NOMO-1 (cell line): ENCODE results near the gene DEFB108B.
"Not testable (repeated sequence)": the region's sequence is repeated elsewhere in the genome, so short reads cannot be mapped to it uniquely, and the experiment has no call there.

Experiments used
- DNase-seq, 2 experiments: peaks; one replicate each; lab custom pipeline; 2025; ENCODE audit not compliant: unreplicated experiment in 2 of 2; lab: John Stamatoyannopoulos, UW

DEFB108B gene

DNA sequence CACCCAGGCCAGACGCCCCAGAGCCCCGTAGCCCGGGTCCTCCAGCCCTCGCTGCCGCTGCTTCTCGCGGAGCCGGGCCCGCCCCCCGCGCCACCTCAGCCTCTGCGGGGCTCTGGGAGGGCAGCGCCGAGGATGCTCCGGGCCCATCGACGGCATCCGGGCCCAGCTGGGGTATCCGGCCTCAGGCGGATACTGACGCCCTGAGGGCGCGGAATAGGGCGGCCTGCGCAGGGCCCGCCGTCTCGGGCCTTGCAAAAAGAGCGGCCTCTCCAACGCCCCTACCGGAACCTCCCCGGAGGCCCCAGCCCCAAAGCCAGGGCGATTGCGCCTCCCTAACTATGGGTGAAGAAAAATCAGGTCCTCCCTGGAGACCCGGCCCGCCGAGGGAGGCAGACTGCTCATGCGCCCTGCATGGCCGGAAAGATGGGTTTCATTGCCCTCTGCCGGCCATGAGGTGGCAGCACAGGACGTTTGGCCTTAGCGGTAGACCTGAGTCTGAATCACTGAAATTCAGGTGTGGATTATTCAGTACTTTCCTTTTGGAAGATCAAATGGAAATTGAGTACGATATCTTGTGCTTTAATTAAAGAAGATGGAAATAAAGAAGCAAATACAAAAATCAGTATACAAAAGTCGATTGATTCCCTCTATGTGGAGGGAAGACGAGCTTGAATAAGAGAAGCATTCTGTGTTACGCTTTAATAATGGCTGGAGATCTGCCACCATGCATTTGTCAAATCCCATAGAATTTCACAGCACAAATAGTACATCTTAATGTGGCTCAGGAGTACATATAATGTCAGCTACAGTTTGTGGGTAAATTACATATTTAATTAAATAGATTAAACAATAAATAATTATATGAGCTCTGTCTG is 19.3 kb upstream of the DEFB108B start:
- DNase-seq, result peak; percentile 29 to 61

DNA sequence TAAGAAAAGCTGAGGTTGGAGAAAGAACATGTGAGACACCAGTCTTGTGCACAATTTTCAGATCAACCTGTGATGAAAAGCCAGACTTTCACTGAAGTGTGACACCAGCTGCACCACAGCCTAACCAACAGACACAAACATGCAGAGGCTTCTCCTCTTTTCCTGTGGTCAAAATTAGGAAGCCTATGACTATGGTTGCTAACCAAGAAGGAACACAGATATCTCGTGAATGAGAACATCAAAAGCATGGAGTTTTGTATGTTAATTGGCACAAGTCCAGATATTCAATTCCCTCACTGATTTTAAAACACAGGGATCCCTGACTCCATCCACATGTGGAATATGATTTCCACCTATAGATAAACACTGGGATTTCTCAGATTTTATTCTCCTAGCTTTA is 11.5 kb upstream of the DEFB108B start:
- DNase-seq, result not testable (repeated sequence)

DNA sequence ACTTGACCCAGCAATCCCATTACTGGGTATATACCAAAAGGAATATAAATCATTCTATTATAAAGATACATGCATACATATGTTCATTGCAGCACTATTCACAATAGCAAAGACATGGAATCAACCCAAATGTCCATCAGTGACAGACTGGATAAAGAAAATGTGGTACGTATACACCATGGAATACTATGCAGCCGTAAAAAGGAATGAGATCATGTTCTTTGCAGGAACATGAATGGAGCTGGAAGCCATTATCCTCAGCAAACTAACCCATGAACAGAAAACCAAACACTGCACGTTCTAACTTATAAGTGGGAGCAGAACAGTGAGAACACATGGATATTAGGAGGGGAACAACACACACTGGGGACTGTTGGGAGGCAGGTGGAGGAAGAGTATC is 3.8 kb upstream of the DEFB108B start:
- not testable (repeated sequence) for DNase-seq

DNA sequence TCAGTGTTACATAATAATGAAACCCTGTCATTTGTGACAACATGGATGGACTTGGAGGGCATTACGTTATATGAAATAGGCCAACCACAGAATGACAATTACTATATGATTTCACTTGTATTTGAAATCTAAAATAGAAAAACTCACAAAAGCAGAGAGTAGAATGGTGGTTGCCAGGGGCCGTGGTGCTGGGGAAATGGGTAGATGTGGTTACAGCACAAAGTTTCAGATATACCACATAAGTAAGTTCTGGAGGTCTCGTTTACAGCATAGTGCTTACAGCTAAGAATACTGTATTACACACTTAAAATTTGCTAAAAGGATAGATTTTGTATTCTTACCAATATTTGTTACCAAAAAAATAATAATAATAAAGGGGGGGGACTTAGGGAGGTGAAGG is 3.3 kb upstream of the DEFB108B start:
- not testable (repeated sequence) for DNase-seq

DNA sequence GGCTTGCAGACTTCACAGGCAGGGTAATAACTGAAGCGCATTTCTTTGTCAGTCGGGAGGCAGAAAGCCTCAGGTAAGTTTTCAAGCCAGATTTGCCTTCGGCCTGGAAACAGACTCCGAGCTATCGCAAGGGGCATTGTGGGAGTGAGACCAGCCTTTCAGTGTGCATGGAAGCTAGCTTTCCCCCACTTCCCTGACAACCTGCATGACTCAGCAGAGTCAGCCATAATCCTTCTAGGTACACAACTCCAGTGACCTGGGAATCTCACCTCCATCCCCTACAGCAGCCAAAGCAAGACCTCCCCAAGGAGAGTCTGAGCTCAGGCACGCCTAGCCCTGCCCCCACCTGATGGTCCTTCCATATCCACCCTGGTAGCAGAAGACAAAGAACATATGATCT is 9.7 kb downstream of the DEFB108B start:
- DNase-seq, result not testable (repeated sequence)

DNA sequence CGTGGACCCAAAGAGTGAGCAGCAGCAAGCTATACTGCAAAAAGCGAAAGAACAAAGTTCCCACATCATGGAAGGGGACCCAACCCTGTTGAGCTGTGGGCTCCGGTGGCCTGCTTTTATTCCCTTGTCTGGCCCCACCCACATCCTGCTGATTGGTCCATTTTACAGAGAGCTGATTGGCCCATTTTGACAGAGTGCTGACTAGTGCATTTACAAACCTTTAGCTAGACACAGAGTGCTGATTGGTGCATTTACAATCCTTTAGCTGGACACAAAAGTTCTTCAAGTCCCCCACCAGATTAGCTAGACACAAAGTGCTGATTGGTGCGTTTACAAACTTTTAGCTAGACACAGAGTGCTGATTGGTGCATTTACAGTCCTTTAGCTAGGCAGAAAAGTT is 10.4 kb downstream of the DEFB108B start:
- DNase-seq, result not testable (repeated sequence)

DNA sequence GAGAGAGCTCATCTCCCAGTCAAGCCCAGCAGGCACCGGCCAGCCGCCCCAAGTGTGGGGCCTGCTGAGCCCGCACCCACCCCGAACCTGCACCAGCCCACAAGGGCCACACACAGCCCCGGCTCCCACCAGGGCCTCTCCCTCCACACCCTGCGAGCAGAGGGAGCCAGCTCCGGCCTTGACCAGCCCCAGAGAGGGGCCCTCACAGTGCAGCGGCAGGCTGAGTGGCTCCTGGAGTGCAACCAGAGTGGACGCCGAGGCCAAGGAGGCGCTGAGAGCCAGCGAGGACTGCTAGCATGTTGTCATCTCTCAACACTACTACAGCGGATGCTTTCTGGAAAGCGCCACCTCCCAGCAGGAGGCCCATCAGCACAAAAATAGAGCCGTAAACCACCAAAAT is 10.9 kb downstream of the DEFB108B start:
- no peak for DNase-seq

DNA sequence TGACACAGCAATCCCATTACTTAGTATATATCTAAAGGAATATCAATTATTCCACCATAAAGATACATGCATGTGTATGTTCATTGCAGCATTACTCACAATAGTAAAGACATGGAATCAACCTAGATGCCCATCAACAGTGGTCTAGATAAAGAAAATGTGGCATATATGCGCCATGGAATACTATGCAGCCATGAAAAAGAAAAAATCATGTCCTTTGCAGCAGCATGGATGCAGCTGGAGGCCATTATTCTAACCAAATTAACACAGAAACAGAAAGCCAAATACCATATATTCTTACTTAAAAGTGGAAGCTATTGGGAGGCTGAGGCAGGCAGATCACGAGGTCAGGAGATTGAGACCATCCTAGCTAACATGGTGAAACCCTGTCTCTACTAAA is 20.9 kb downstream of the DEFB108B start:
- DNase-seq, result not testable (repeated sequence)

DNA sequence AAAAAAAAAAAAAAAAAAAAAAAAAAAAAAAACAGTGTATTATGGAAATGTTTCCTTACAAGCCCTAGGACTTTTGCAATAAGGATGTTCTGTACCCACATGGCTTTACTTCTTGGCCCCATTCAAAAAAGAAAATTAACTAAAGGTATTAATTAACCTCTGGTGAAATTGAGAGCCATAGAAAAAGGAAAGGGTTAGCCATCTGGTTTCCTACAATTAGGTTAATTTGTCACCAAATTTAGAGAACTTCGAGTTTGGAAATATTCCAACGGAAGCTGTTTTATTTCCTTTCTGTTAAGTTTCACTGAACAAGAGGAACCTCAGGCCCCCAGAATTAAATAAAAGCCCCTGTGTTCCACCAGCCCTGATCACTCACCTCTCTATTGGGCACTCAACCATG is 22.9 kb downstream of the DEFB108B start:
- DNase-seq, result peak; percentile 60 to 74

DNA sequence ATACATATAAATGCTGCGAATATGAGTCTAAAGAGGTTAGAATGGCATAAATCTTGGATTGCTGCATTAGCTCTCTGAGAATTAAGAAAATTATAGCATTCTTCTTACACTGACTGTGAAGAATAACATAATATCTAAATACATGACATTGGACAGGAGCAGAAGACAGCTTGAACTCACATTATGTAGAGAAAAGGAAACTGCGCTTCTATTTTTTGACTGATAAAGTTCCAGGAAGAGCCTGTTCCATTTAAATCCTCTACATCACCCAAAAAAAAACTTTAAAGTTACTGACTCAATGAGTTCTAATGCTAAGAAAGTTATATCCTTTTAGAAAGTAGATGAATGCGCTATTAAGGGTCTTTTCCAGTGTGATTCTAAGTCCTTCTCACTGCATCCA is 27.8 kb downstream of the DEFB108B start:
- not testable (repeated sequence) for DNase-seq

DNA sequence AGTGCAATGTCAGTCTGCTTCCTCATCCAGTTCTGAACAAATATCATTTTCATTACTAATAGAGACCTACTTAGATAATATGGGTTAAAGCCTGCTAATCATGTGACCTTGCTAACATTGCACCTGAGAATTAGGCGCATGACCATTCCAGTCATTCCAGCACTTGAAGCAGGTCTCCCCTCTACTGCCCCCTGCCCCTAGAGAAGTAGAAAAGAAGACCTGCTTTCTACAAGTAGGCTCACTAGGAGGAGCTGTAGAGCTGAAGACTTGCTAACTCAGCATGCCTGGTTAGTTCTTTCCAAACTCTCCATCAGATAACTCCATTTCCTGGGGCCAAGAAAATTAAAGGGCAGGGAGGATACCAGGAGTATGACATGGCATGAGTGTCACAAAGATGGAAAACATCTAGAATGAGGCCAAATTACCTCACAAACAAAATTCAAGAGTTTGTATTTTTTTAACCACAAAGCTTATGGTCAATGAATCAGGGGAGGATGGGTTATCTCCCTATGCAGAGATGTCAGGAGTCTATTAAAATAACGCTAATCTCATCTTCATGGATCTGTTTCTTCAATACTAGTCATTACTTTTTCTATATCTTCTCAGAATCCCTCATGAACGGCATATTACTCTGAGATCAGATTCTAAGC is 31.1 kb downstream of the DEFB108B start:
- DNase-seq, result peak in 1 of 2 experiments; percentile 30

DNA sequence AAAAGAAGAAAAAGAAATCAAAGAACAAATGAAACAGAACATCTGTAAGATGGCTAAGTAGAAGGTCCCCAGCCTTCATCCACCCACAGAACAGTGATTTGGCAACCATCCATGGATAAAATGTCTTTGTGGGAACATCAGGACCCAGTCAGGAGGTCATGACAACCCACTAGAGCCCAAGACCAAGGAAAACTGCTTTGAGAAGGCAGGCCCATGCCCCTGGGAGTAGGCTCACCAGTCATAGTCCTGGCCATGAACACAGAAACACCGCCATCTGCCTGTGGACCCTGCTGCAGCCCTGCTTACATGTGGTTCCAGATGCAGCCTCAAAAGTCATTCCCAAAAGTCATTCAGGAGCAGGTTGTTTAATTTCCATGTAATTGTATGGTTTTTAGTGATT is 34.2 kb downstream of the DEFB108B start:
- not testable (repeated sequence) for DNase-seq

DNA sequence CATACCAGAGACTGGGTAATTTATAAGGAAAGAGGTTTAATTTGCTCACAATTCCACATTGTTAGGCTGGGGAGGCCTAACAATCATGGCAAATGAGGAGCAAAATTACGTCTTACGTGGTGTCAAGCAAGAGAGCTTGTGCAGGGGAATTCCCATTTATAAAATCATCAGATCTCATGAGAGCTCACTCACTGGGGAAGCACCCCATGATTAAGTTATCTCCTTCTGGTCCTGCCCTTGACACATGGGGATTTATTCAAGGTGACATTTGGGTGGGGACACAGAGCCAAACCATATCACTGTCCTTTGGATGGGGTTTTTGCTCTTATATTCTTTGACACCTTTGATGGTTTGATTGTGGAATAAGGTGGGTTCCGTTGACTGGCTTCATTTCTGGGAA is 36.9 kb downstream of the DEFB108B start:
- not testable (repeated sequence) for DNase-seq

DNA sequence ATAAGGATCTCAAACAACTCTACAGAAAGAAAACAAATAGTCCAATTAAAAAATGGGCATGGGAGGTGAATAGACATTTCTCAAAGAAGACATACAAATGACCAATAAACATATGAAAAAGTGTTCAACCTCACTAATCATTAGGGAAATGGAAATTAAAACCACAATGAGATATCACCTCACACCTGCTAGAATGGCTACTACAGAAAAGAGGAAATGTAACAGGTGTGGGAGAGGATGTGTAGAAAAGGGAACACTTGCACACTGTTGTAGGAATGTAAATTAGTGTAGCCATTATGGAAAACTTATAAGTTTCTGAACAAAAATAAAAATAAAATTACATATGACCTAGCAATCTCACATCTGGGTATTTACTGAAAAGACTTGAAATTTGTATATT is 37.7 kb downstream of the DEFB108B start:
- not testable (repeated sequence) for DNase-seq

DNA sequence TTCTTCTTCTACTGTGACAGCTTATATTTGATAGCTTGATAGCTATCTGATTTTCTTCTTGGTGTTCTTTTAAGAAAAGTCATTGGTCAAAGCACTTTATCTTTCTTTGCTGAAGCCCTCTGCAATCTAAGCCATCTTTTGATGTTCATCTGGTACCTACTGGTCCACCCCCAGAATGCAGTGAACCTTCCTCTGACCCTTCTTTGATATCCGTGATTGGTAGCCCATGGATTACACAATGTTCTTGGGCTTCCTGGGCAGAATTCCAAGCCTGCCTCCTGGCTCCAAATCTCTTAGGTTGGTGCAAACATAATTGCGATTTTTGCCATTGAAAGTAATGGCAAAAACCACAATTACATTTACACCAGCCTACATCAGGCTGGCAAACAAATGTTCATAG is 43.3 kb downstream of the DEFB108B start:
- DNase-seq, result not testable (repeated sequence)

DNA sequence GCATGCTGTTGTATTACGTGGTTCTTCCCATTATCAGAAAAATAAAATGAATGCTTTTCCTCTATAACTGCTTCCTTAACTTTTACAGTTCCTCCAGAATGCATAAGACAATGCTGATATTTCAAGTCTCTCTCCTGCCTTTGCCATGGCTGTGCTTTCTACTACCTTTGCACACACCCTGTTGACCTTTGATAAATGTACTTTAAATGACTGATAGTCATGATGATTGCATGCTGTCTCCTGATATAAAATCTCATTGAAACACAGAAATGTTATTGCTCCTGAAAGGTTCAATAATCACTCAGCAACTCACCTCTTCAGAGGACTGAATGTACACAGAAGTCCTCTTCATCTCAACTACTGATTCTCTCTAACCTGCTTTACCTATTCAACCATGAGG is 45.1 kb downstream of the DEFB108B start, which contains the start of gene DEFB131B:
Gene DEFB131B (plus strand): TSS at position 395 of the 400 bp plus-strand sequence. CDS start 0 bp downstream, at position 395.
- DNase-seq, result not testable (repeated sequence)

DNA sequence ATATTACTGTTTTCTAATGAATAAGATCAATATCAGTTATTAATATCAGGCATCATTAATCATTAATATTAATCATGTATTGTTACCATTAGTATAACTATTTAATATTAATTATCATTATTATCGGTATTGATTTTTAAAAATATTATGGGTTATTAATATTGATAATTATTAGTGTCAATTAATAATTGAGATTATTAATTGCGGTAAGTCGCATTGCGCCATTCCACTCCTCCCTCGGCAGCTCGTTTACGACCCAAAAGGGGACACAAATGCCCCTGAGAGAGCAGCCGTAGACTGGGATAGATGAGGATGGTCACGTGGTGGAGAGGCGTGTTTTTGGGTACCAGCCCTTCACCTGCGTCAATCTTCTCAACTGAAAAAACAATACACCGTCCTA is 52.8 kb downstream of the DEFB108B start:
- not testable (repeated sequence) for DNase-seq
